Fibroblast of skin of right quadriceps (primary cell): ENCODE results near the gene THSD7A.
"Not testable (repeated sequence)": the region's sequence is repeated elsewhere in the genome, so short reads cannot be mapped to it uniquely, and the experiment has no call there.

Experiments used
- DNase-seq: peaks from one replicate; pipeline ENCODE4 v3.0.0-alpha.2; 2013

THSD7A gene

DNA sequence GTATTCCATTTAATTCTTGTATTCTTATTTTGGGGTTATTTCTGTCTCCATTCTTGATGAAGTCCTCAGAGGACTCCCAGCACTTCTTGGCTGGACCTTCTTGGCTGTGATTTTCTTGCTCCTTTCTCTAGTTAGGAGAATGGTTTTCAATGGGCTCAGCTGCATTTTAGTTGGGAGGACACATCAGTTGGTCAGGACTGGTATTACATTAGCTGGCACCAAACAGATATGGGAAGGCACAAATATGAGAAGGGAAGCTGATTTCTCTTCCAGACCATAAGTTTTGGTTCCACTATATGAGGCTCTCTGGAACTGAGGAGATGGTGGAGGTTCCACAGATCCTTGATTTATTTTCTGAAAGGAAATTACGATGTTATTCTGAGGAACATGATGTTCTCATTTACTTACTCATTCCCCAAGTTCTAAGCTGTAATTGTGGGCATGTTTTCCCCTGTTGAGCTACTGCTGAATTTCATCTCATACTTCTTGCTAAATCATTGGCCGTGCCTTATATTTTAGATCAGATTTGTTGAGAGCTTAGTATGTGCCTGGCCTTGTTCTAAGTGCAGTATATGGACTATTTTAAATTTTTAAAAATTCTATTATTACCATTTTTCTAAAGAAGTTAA lies 261.0 kb downstream of the THSD7A start:
- no peak for DNase-seq

GRCh38 chr7:11570205-11570604 lies 261.8 kb downstream of the THSD7A start:
- DNase-seq: no peak

DNA sequence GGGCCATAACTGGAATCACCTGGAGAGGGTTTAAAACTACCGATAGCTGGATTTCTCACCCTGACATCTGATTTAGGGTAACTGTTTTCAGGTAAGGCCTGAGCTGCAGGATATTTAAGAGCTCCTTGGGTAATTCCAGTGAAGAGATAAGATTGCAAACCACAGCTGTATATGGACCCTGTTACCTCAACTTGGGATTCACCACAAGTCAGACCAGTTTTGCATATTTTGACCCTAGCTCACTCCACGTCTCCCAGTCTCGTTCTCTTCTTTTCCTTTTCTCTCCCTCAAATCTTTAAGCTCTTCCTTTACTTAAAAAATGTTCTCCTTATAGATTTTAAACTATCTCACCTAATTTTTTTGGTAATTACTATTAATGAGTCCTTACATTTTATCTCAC lies 264.4 kb downstream of the THSD7A start:
- no peak for DNase-seq

DNA sequence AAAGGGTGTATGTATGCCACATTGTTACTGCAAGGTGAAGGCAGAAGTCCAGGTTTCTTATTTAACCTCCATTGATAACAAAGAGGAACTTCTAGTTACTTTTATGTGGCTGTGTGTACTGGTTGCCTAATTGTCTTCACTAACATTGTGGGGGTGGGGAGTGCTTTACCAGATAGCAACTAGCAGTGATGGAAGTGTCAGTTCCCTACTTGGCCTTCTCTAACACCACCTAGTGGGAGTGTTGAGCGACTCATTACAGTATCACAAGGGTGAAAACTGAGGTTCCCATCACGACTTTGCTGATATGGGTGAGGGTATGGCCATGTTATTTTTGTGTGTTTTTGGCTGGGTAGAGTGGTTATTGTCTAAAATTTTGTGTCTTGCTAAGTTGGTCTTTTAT lies 274.4 kb downstream of the THSD7A start:
- peak; percentile 48 for DNase-seq

- DNase-seq: no peak
These were observed 279.2 kb downstream of the THSD7A start for GRCh38 chr7:11552676-11553296.

DNA sequence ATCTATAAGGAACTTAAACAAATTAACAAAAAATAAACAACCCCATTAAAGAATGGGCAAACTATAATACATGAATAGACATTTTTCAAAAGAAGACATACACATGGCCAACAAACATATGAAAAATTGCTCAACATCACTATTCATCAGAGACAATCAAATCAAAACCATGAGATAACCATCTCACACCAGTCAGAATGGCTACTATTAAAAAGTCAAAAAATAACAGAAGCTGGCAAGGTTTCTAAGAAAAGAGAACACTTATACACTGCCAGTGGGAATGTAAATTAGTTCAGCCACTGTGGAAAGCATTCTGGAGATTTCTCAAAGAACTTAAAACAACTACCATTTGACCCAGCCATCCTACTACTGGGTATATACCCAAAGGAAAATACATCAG lies 280.5 kb downstream of the THSD7A start:
- DNase-seq: no peak

GRCh38 chr7:11548532-11548931 lies 283.5 kb downstream of the THSD7A start:
- peak; percentile 15 for DNase-seq

DNA sequence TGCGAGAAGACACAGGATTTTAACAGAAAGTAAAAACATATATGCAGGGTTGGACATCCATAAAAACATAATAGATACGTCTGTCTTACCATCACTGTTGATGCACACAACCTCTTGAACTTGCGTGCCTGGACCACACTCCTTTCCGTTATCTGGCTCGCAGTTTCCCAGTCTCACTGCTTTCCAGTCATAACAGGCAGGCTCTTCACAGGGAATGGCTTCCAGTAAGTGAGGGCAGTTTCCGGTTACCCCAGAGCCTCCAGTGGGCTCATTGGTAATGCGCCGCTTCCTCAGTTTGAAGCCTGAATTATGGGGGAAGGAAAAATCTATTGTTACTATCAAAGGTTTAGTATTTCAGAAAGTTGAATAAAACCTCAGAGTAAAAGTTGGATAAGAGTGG lies 290.7 kb downstream of the THSD7A start:
- no peak for DNase-seq

- DNase-seq: peak; percentile 88
These were observed 291.7 kb downstream of the THSD7A start for GRCh38 chr7:11540271-11540761.

DNA sequence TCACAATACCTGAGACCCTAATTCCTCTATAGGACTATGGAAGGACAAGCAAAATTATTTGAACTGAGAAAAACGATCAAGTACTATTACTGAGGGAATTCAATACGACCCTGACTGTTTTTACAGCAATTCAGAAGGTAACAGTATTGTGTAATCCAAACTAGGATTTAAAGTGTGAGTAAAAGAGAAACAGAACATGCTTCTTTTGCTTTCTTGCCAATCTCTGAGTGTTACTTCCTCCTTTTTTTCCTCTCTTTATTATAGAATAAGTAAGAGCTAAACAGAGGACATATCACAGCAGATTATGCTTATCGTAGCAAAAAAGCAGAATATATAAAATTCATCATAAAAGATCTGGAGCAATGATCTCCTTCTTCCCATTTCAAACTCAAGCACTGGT lies 292.1 kb downstream of the THSD7A start:
- peak; percentile 20 for DNase-seq

DNA sequence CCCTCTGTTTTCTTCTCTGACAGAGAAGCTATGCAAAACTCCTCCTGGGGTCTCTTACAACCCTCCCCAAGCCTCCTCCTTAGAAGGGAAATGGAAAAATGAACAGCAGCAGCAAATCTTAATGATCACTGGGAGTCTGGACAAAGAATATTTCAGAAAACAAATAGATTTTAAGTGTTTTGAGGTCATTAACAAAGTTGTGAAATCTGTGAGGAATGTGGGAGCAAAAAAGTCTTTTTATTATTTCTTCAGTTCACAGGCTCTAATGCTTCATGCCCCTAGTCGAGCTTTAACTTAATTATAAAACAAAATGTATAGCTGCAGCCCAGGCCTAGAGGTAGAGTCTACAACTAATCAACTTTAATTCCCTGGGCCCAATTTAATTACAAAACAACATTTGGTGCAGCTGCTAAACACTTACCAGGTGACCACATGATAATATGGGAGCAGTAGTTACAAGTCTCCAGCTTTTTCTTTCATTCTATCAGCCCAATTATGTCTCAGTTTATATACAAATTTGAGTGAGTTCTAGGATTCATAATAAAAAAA lies 293.2 kb downstream of the THSD7A start:
- no peak for DNase-seq

DNA sequence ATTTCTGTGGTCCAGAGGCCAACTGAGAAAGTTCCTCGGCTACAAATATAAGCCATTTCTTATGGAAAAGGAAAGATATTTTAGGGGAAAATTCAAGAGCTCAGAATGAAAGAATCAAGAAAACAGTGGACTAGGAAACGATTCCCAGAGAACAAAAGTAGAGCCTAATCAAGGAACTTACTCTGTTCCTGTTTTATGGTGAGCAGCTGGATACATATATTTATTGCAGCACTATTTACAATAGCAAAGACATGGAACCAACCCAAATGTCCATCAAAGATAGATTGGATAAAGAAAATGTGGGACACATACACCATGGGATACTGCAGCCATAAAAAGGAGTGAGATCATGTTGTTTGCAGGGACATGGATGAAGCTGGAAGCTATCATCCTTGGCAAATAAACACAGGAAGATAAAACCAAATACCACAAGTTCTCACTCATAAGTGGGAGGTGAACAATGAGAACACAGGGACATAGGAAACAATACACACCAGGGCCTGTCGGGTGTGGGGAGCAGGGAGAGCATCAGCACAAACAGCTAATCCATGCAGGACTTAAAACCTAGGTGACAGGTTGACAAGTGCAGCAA lies 298.7 kb downstream of the THSD7A start:
- DNase-seq: no peak

GRCh38 chr7:11529382-11529781 lies 302.6 kb downstream of the THSD7A start:
- DNase-seq: no peak

DNA sequence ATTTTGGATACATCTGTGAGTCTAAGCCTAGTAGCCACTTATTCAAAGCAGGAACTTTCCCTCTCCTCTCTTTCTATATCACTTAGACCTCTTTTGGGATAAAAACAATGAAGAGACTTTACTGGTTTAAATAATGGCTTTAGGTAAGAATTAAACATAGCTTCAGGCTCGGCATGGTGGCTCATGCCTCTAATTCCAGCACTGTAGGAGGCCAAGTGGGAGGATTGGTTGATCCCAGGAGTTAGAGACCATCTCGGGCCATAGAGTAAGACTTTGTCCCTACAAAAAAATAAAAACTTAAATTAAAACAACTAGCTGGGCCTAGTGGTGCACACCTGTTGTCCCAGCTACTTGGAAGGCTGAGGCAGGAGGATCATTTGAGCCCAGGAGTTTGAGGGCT lies 304.3 kb downstream of the THSD7A start:
- no peak for DNase-seq

DNA sequence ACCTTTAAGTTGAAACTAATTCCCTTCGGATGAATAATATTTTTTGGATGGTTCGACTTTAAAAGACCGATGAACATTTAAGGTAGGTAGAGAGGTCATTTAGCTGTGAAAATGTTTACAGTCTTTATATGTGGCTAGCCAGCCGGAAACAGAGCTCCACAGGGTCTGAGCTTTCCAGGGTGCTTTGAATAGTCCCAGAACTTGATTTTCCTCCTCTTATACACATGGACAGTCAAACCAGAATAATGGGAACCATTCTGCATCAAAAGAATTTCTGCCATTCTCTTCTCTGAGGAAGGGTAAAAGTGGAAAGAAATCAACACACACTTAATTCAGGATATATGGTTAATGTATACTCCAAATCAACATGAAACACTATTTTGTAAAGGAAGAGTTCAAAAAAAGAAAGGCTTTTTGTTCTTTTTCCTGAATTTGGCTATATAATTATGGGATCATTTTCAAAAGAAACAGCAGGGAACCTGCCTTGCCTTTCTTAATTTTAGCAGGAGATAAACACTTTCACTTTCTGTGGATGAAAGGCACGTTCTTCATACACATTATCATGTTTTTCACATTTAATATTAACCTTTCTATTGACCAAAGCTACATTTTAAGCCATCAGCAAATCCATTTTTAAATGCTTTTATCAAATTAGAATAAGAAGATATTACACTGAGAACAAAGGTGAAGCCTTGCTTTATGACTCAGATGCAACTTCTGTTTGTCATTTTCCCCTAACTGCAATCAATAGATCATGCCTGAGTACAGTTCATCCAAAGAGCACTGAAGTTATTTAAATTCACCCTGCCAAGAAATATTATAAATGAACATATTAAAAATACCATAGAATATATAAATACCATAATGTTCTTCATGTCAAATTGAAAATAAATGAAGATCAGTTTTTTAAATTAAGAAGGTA lies 307.3 kb downstream of the THSD7A start:
- DNase-seq: no peak

DNA sequence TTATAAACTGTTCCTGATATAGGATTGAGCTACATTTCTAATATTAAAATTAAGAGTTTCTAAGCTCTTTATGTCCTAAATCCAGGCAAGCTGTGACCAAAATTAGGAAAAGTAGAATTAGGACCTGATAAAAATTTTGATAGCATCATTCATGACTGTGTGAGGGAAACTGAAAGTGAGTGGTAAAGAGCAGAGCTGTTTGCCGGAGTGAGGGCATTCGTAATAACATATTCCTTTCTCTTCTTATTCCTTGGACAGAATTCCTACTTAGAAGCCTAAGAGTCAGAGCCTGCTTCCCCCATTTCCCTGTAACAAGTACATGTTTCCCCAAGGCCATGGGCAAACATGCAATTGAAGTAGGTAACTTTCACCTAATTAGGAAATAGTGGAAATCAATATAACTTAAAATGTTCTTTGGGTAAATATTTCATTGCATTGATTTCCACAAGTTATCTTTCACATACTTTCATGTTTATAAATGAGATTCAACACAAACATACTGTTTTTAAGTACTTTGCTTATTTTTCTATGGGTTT lies 310.0 kb downstream of the THSD7A start:
- DNase-seq: not testable (repeated sequence)

GRCh38 chr7:11517853-11518252 lies 314.1 kb downstream of the THSD7A start:
- no peak for DNase-seq

- DNase-seq: no peak
These were observed 315.7 kb downstream of the THSD7A start for GRCh38 chr7:11516328-11516727.

GRCh38 chr7:11513460-11513859 lies 318.5 kb downstream of the THSD7A start:
- no peak for DNase-seq

GRCh38 chr7:11507929-11508328 lies 324.1 kb downstream of the THSD7A start:
- no peak for DNase-seq

- no peak for DNase-seq
These were observed 325.6 kb downstream of the THSD7A start for GRCh38 chr7:11506417-11506816.

DNA sequence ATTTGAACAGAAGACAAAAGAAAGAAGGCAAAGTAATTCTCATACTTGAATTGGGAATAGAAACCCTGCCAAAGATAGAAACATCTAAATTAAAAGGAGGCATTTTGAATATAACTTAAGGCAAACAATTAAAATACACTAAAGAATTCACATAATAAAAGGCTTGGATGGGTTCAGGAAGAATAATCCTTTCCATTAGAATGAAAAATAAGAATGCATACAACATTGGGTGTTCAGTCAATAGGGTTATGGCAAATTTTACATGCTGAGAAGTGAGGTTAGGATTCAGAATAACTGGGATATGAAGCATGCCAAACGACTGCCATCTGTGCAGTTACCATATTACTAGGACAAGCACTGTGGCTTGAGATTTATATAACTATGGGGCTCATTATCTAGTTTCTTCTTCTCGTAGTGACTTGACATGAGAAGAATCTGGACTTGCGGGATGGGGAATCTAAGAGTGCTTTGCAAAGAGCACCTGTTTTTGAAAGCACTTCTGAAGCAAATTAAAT lies 326.5 kb downstream of the THSD7A start:
- DNase-seq: no peak

- peak; percentile 23 for DNase-seq
These were observed 339.7 kb downstream of the THSD7A start for GRCh38 chr7:11492307-11492706.
